ENCODE data around the gene OR10G2. TPM values are rescaled to one million over a fixed set of nuclear protein-coding genes. Genes with fewer than 3 reads are reported as not detected.

OR10G2 gene
- total RNA-seq, 4 donors from 2014 or later: not detected

DNA sequence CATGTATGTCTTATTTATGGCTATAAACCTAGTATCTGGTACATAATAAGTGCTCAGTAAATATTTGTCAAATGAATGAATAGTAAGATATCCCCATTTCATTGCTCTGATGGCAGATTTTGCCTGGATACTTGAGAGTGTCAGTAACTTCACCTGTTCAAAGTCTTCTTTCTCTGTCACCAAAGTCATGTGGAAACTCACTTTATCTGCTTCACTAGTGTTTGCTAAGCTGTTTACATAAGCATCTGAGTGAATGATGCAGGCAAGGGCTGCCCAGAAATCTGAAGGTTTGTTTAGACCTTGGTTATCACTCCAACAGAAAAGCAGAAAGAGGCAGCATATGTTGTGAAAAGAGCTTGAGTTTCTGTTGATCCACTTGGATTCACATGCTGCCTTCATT, 34.5 kb upstream of the OR10G2 start:
- no peaks in the 10 kb centered on the region for H3K9me3 ChIP-seq
- no peak overlapping the region for H3K4me3 ChIP-seq
- no peaks in the 10 kb centered on the region for H3K27me3 ChIP-seq
- H3K27ac ChIP-seq: no peak overlapping the region
- no peaks in the 10 kb centered on the region for H3K4me1 ChIP-seq
- DNase-seq: no peak
- no peaks in the 10 kb centered on the region for H3K36me3 ChIP-seq
- TF ChIP-seq, protein P1, sequence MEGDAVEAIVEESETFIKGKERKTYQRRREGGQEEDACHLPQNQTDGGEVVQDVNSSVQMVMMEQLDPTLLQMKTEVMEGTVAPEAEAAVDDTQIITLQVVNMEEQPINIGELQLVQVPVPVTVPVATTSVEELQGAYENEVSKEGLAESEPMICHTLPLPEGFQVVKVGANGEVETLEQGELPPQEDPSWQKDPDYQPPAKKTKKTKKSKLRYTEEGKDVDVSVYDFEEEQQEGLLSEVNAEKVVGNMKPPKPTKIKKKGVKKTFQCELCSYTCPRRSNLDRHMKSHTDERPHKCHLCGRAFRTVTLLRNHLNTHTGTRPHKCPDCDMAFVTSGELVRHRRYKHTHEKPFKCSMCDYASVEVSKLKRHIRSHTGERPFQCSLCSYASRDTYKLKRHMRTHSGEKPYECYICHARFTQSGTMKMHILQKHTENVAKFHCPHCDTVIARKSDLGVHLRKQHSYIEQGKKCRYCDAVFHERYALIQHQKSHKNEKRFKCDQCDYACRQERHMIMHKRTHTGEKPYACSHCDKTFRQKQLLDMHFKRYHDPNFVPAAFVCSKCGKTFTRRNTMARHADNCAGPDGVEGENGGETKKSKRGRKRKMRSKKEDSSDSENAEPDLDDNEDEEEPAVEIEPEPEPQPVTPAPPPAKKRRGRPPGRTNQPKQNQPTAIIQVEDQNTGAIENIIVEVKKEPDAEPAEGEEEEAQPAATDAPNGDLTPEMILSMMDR (IDR thresholded peaks at IDR 0.05): no peak
- no peak for TF ChIP-seq POLR2A (IDR thresholded peaks at IDR 0.05)

DNA sequence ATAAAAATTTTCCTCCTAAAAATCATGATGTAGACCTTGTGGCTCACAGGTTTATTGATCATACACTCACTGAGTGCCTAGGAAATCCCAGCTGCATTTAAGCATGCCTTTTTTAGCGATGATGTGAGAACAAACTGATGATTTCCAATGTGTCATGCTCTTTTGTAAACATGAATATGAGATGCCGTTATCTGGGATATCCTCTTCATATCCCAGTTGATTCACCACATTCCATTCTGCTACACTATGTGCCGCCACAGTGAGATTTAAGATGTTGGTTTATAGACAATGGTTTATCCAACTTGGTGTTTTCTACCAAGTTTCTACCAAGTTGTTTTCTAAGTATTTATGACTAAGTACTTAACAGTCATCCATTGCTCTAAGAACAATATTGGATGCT, 33.6 kb upstream of the OR10G2 start:
- H3K27ac ChIP-seq: no peak overlapping the region
- DNase-seq: no peak
- H3K36me3 ChIP-seq: no peaks in the 10 kb centered on the region
- no peak for TF ChIP-seq POLR2A (IDR thresholded peaks at IDR 0.05)
- TF ChIP-seq, protein P1 (IDR thresholded peaks at IDR 0.05): no peak
- H3K27me3 ChIP-seq: no peaks in the 10 kb centered on the region
- no peak overlapping the region for H3K4me3 ChIP-seq
- H3K9me3 ChIP-seq: no peaks in the 10 kb centered on the region
- H3K4me1 ChIP-seq: no peaks in the 10 kb centered on the region

DNA sequence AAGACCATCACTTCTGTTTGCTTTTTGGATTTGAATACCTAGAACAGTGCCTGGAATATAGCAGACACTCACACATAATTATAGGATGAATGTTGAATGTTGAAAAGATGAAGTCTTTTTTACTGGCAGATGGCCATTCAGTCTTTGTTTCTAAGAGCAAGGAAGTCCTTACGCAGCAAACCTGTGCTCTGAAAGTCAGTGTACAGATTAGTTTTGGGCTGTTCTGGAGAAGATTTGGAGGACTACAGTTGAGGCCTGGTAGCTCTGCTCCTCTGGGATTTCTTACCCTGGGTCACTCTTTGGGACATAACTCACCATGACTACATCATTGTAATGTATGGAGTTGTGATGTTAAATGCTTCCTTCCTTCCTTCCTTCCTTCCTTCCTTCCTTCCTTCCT, 22.2 kb upstream of the OR10G2 start:
- DNase-seq: no peak
- no peak for TF ChIP-seq POLR2A (IDR thresholded peaks at IDR 0.05)
- TF ChIP-seq, protein P1 (IDR thresholded peaks at IDR 0.05): no peak
- H3K27me3 ChIP-seq: no peaks in the 10 kb centered on the region

DNA sequence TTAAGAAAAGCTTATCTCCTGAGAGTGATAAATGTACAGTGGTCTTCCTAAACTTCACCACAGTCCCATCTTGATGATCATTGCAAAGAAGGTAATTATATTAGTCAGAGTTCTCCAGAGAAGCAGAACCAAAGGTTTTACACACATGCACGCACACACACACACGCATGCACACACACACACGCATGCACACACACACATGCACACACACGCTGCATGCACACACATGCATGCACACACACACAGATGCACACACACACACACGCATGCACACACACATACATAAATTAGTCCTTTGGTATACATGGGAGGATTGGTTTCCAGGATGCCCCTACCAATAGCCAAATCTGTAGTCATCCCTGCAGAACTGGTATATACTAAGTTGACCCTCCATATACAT, 19.5 kb upstream of the OR10G2 start:
- Histone ChIP-seq H3K9me3 (no peaks in the 10 kb centered on the region), H3K27ac (no peak overlapping the region), H3K27me3 (no peaks in the 10 kb centered on the region), H3K4me1 (peaks cover 0 to 7% (median 0%) of the 10 kb centered on the region in 4 donors), H3K4me3 (no peak overlapping the region), H3K36me3 (no peaks in the 10 kb centered on the region)
- TF ChIP-seq, protein P1 (IDR thresholded peaks at IDR 0.05): no peak
- TF ChIP-seq POLR2A (IDR thresholded peaks at IDR 0.05): no peak
- no peak for DNase-seq

More for the DNA sequence above, 22.2 kb upstream of the OR10G2 start:
- Histone ChIP-seq H3K4me1 (peaks cover 0 to 7% (median 0%) of the 10 kb centered on the region in 4 donors), H3K36me3 (no peaks in the 10 kb centered on the region), H3K4me3 (no peak overlapping the region), H3K27ac (no peak overlapping the region), H3K9me3 (no peaks in the 10 kb centered on the region)

DNA sequence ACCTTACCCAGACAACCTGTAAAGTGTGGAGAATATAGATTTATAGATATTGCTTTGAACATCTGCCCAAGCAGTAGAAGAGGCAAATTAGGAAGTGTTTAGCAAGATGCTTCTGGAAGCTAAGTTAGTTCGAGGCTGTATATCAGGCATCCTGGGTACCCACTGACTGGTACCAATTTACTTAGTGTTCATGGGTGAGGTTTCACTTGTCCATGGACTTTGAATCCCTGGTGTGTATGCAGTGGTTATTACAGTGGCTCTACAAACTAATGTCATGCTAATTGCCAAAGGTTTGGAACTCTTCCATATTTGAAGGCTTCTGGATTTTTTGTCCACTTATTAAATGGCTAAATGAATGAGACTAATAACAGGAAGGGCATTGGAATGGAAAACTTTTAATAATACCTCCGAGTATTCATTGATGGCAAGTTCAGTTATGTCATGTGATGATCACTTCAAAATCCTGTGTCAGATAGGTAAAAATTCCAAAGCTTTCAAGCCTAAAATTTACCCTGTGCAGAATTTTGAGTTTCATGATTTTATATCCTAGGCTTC, 18.7 kb upstream of the OR10G2 start, which contains the start of gene OR4E2:
Gene OR4E2 (plus strand): TSS at position 505 of the 555 bp plus-strand sequence. CDS start 11,248 bp downstream, outside the sequence.
- Histone ChIP-seq H3K9me3 (no peaks in the 10 kb centered on the region), H3K4me1 (peaks cover 0 to 7% (median 0%) of the 10 kb centered on the region in 4 donors), H3K27ac (no peak within 1 kb of the TSS), H3K36me3 (no peaks in the 10 kb centered on the region), H3K4me3 (no peak within 1 kb of the TSS), H3K27me3 (no peaks in the 10 kb centered on the region)
- DNase-seq: no peak
- TF ChIP-seq, protein P1 (IDR thresholded peaks at IDR 0.05): no peak
- TF ChIP-seq POLR2A (IDR thresholded peaks at IDR 0.05): no peak

All from Peyer's patch (tissue), 4 donors.